ENCODE measurements around the gene UBE2J1.
A peak's percentile ranks its signal among the peaks of the same experiment; 100 is the strongest.
"Not testable (repeated sequence)": the region's sequence is repeated elsewhere in the genome, so short reads cannot be mapped to it uniquely, and the experiment has no call there.

UBE2J1 gene

GRCh38 chr6:89298680-89299465 is 53.6 kb downstream of the UBE2J1 start:
- peaks cover 9% of the 10 kb centered on the region for H3K9me3 Mint-ChIP-seq
- peak overlapping the region; percentile 51 for H3K4me3 Mint-ChIP-seq
- H3K36me3 Mint-ChIP-seq (ENCODE audit: low read depth) = no peaks in the 10 kb centered on the region
- H3K27ac Mint-ChIP-seq = peak overlapping the region; percentile 95
- H3K27me3 Mint-ChIP-seq (ENCODE audit: low read depth) = no peaks in the 10 kb centered on the region
- H3K4me1 Mint-ChIP-seq (ENCODE audit: low read depth) = peaks cover 24% of the 10 kb centered on the region

DNA sequence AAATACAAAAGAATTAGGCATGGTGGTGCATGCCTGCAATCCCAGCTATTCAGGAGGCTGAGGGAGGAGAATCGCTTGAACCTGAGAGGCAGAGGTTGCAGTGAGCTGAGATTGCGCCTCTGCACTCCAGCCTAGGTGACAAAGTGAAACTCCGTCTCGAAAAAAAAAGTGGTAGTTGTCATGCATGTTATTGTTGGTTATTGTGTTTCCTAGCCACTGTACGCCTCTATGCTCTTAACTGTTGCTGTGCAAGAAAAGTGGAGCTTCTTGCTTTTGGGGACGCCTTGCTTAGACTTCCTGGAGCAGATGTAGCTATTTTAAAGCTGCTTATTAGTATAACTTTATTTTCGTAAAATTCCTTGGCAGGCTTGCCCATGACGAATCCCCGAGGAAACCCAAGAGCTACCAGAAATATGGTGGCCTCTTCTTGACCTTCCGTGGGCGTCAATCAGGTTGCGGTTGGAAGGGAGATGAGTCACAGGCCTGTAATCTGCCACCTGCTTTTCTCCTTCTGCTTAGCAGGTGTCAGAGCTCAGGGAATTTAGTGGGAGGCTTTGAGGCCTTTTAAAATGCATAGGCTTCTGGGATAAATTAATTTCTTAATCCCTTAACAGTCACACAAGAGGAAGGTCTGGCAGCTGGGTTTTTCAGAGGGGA is 54.7 kb downstream of the UBE2J1 start:
- peak overlapping the region; percentile 29 for H3K4me3 Mint-ChIP-seq
- no peaks in the 10 kb centered on the region for H3K27me3 Mint-ChIP-seq (ENCODE audit: low read depth)
- peaks cover 4% of the 10 kb centered on the region for H3K9me3 Mint-ChIP-seq
- peak overlapping the region; percentile 95 for H3K27ac Mint-ChIP-seq
- H3K36me3 Mint-ChIP-seq (ENCODE audit: low read depth) = no peaks in the 10 kb centered on the region
- H3K4me1 Mint-ChIP-seq (ENCODE audit: low read depth) = peaks cover 24% of the 10 kb centered on the region

DNA sequence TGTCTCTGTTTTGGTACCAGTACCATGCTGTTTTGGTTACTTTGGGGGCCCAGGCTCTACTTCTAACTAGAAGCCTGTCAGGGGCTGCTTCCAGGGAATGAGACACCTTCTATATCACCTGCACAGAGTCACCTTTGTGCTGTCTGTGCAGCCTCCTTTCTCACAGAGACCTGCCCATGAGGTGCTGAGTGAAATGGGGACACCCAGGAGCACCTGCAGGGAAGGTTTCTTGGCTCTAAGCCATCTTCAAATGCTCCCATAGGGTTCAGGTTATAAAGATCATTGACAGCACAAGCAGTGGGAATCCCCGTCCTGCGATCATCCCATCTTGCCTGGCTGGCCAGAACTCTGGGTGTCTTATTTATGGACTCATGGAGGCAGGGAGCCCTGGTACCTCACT is 56.5 kb downstream of the UBE2J1 start:
- H3K36me3 Mint-ChIP-seq (ENCODE audit: low read depth) = no peaks in the 10 kb centered on the region
- H3K27me3 Mint-ChIP-seq (ENCODE audit: low read depth) = no peaks in the 10 kb centered on the region
- H3K4me1 Mint-ChIP-seq (ENCODE audit: low read depth) = peaks cover 22% of the 10 kb centered on the region
- peak overlapping the region; percentile 8 for H3K27ac Mint-ChIP-seq
- peaks cover 4% of the 10 kb centered on the region for H3K9me3 Mint-ChIP-seq
- no peak overlapping the region for H3K4me3 Mint-ChIP-seq

GRCh38 chr6:89295116-89295515 is 57.4 kb downstream of the UBE2J1 start:
- H3K4me1 Mint-ChIP-seq (ENCODE audit: low read depth) = peaks cover 22% of the 10 kb centered on the region
- H3K36me3 Mint-ChIP-seq (ENCODE audit: low read depth); H3K27ac Mint-ChIP-seq; H3K9me3 Mint-ChIP-seq; H3K4me3 Mint-ChIP-seq; H3K27me3 Mint-ChIP-seq (ENCODE audit: low read depth): not testable (repeated sequence)

- Mint-ChIP-seq H3K4me3 (no peak overlapping the region), H3K4me1 (ENCODE audit: low read depth) (no peaks in the 10 kb centered on the region), H3K9me3 (peaks cover 4% of the 10 kb centered on the region), H3K27me3 (ENCODE audit: low read depth) (no peaks in the 10 kb centered on the region), H3K36me3 (ENCODE audit: low read depth) (no peaks in the 10 kb centered on the region), H3K27ac (no peak overlapping the region)
Measured at GRCh38 chr6:89291256-89291819, 61.2 kb downstream of the UBE2J1 start.

GRCh38 chr6:89290401-89291155 is 61.9 kb downstream of the UBE2J1 start:
- H3K4me1 Mint-ChIP-seq (ENCODE audit: low read depth) = no peaks in the 10 kb centered on the region
- peaks cover 4% of the 10 kb centered on the region for H3K9me3 Mint-ChIP-seq
- H3K4me3 Mint-ChIP-seq = no peak overlapping the region
- H3K27me3 Mint-ChIP-seq (ENCODE audit: low read depth) = no peaks in the 10 kb centered on the region
- H3K27ac Mint-ChIP-seq = no peak overlapping the region
- H3K36me3 Mint-ChIP-seq (ENCODE audit: low read depth) = no peaks in the 10 kb centered on the region

DNA sequence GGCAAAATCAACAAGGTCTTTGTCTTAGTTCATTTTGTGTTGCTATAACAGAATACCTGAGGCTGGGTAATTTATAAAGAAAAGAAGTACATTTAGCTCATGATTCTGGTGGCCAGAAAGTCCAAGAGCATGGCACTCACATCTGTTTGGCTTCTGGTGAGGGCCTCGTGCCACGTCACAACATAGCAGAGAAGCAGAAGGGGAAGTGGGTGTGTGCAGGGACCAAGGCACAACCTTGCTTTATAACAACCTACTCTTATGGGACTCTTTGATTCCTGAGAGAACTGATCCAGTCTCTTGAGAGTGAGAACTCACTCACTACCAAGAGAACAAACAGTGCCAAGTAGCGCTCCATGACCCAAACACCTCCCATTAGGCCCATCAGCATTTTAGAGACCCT is 62.8 kb downstream of the UBE2J1 start:
- H3K27ac Mint-ChIP-seq = no peak overlapping the region

DNA sequence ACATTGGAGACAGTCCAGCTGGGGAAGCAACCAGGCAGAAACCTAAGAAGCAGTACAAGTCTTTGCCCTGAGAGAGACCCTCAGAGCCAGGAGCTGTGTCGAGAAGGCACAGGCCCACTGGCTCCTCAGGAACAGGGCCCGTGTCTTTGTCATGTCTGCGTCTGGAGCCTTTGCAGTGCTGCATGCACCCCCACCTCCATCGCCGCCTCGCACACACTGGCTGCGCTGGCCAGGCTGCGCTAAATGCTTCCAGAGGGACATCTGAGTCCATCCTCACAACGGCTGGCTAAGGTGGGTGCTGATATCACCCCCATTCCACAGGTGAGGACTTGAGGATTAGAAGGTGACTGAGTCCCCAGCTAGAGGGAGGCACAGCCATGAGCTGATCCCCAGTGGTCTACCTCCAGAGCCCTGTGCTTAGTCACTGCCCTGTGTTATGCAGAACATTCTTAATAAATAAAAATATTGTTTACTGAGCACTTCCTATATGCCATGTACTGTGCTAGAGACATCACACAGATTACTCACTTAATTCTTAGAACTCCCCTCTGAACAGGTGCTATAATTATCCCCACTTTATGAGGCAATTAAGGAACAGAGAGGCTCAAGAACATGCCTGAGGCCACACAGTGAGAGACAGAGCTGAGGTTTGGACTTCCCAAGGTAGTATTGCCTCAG is 65.0 kb downstream of the UBE2J1 start:
- Mint-ChIP-seq H3K9me3 (no peaks in the 10 kb centered on the region), H3K4me1 (ENCODE audit: low read depth) (no peaks in the 10 kb centered on the region), H3K36me3 (ENCODE audit: low read depth) (no peaks in the 10 kb centered on the region), H3K27me3 (ENCODE audit: low read depth) (no peaks in the 10 kb centered on the region), H3K27ac (no peak overlapping the region), H3K4me3 (no peak overlapping the region)

More for the DNA sequence above, 62.8 kb downstream of the UBE2J1 start:
- Mint-ChIP-seq H3K4me1 (ENCODE audit: low read depth) (no peaks in the 10 kb centered on the region), H3K9me3 (no peaks in the 10 kb centered on the region), H3K36me3 (ENCODE audit: low read depth) (no peaks in the 10 kb centered on the region), H3K4me3 (no peak overlapping the region), H3K27me3 (ENCODE audit: low read depth) (no peaks in the 10 kb centered on the region)

DNA sequence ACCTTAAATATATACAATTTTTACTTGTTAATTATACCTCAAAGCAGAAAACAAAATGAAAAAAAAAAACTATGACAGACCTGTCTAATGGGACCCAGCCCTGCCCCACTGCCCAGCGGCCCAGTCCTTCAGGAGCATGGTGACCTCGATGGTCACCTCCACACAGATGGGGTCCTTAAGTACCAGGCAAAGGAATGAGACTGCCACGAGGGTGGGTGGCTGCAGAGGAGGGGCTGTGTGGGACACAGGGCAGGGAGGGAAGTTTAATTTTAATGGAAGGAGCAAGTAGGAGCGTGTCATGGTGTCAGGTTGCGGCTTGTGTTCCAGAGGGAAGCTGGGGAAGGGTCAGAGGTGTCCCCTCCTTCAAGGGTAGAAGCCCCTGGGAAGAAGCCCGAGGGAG is 66.0 kb downstream of the UBE2J1 start:
- Mint-ChIP-seq H3K4me1 (ENCODE audit: low read depth) (peaks cover 5% of the 10 kb centered on the region), H3K36me3 (ENCODE audit: low read depth) (no peaks in the 10 kb centered on the region), H3K4me3 (no peak overlapping the region), H3K9me3 (no peaks in the 10 kb centered on the region), H3K27me3 (ENCODE audit: low read depth) (no peaks in the 10 kb centered on the region), H3K27ac (no peak overlapping the region)

DNA sequence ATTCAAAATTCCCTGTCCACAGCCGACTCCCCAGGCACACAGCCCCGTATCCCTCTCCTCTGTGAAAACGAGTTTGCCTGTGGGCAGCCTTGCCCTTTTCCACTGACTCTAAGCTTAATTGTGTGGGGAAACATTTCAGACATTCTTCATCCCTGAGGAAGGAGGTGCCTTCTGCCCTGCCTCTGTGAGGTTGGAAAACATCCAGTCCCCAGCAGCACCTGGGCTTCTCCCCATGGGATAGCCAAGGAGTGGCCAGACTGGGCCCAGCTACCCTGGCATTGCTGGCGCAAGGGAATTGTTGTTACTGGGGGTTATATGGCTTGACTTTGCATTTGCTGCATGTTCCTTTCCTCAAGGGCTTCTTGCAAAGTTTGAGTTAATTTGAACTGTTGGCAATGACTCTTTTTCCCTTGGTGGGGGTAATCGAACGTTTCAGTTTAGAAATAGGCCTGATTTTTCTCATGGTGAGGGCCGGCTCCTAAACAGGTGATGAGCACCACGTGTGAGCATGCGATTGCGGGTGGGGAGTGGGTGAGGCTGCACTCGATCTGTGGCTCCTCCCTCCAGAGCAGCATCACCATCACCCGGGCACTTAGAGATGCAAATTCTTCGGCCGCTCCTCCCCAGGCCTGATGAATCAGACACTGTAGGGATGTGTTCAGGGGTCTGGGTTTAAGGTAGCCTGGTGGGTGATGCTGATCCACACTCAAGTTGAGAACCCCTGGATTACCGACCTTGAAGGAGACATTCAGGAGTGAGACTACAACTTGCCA is 67.4 kb downstream of the UBE2J1 start:
- Mint-ChIP-seq H3K4me3 (no peak overlapping the region), H3K4me1 (ENCODE audit: low read depth) (peaks cover 5% of the 10 kb centered on the region), H3K27me3 (ENCODE audit: low read depth) (no peaks in the 10 kb centered on the region), H3K36me3 (ENCODE audit: low read depth) (no peaks in the 10 kb centered on the region), H3K27ac (no peak overlapping the region), H3K9me3 (no peaks in the 10 kb centered on the region)

- Mint-ChIP-seq H3K4me3 (no peak overlapping the region), H3K4me1 (ENCODE audit: low read depth) (peaks cover 5% of the 10 kb centered on the region), H3K36me3 (ENCODE audit: low read depth) (no peaks in the 10 kb centered on the region), H3K27ac (no peak overlapping the region), H3K9me3 (no peaks in the 10 kb centered on the region), H3K27me3 (ENCODE audit: low read depth) (no peaks in the 10 kb centered on the region)
Measured at GRCh38 chr6:89284081-89284480, 68.4 kb downstream of the UBE2J1 start.

DNA sequence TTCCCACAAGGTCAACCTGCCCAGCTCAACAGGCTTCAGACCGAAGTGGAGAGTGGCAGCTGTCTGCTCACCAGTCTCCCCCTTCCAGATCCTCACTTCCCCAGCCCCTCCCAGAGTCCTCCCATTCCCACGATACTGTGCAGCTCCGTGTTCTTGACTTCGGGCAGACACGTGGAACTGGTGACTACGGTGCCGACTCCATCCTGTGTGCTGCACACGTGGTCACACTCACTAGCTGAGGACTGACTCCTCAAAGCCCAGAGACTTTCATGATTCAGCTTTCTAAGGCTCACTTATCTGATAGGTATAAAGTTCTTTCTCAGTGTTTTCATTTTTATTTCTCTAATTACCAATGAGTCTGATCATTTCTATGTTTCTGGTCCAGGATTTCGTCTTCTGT is 69.8 kb downstream of the UBE2J1 start:
- Mint-ChIP-seq H3K9me3 (no peaks in the 10 kb centered on the region), H3K27me3 (ENCODE audit: low read depth) (no peaks in the 10 kb centered on the region), H3K4me1 (ENCODE audit: low read depth) (peaks cover 5% of the 10 kb centered on the region), H3K36me3 (ENCODE audit: low read depth) (no peaks in the 10 kb centered on the region), H3K4me3 (no peak overlapping the region), H3K27ac (no peak overlapping the region)

DNA sequence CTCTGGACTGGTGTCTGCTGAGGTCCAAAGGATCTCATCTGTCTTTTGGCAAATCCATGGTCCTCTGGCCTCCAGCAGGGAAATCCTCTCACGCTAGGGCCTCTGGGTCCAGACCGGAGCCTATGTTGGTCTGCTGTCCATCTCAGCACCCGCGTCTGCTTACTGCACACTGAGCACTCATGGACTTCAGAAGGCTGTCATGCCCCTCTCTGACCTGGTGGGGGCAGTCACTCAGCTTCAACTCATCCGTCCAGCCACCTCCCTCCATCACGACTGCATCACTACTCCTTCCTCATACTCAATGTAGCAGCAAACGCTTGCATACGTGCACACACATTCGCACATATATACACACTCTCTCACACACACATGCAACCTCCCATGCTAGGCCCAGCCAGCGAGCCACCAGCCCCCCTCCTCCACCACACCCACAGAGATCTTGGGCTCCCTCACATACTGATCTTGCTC is 70.7 kb downstream of the UBE2J1 start:
- Mint-ChIP-seq H3K27ac (no peak overlapping the region), H3K4me3 (no peak overlapping the region), H3K4me1 (ENCODE audit: low read depth) (peaks cover 5% of the 10 kb centered on the region), H3K27me3 (ENCODE audit: low read depth) (no peaks in the 10 kb centered on the region), H3K36me3 (ENCODE audit: low read depth) (no peaks in the 10 kb centered on the region), H3K9me3 (no peaks in the 10 kb centered on the region)
